Neural progenitor cell (in vitro differentiated cells): ENCODE measurements around the gene CCDC51. TPM values are rescaled to one million over a fixed set of nuclear protein-coding genes. Genes with fewer than 3 reads are reported as not detected.
"Not testable (repeated sequence)": the region's sequence is repeated elsewhere in the genome, so short reads cannot be mapped to it uniquely, and the experiment has no call there.

Experiments used
- DNase-seq: peaks from one replicate; pipeline ENCODE4 v3.0.0-alpha.2; 2016; ENCODE audit warnings: low spot score
- H2AFZ ChIP-seq: fragments of 200-600 bp; sonication (generic); replicated peaks from 2 replicates; pipeline ENCODE4 v1.6.1; 2016; ENCODE audit warnings: antibody characterized with exemption
- H3F3A ChIP-seq: fragments of 200-600 bp; sonication (generic); 2 replicates; pipeline ENCODE4 v1.6.1; 2016; ENCODE audit warnings: antibody characterized with exemption, low read depth
- H3K27ac ChIP-seq: fragments of 200-600 bp; sonication (generic); 2 replicates; pipeline ENCODE4 v1.5.1; 2016; ENCODE audit warnings: mild to moderate bottlenecking
- H3K27me3 ChIP-seq: fragments of 200-600 bp; sonication (generic); 2 replicates; pipeline ENCODE4 v1.6.1; 2016; ENCODE audit warnings: mild to moderate bottlenecking, moderate library complexity
- H3K36me3 ChIP-seq: fragments of 200-600 bp; sonication (generic); 2 replicates; pipeline ENCODE4 v1.5.1; 2016
- H3K4me1 ChIP-seq: fragments of 200-600 bp; sonication (generic); 2 replicates; pipeline ENCODE4 v1.6.1; 2016; ENCODE audit warnings: mixed run types
- H3K4me2 ChIP-seq: fragments of 200-600 bp; sonication (generic); 2 replicates; pipeline ENCODE4 v1.6.1; 2016
- H3K4me3 ChIP-seq: fragments of 200-600 bp; sonication (generic); 2 replicates; pipeline ENCODE4 v1.5.1; 2016
- H3K79me2 ChIP-seq: fragments of 200-600 bp; sonication (generic); 2 replicates; pipeline ENCODE4 v1.6.1; 2016; ENCODE audit warnings: low read depth
- H3K9ac ChIP-seq: fragments of 200-600 bp; sonication (generic); 2 replicates; pipeline ENCODE4 v1.6.1; 2016
- H3K9me3 ChIP-seq: fragments of 200-600 bp; sonication (generic); 2 replicates; pipeline ENCODE4 v1.5.1; 2016; ENCODE audit warnings: low read depth
- H4K20me1 ChIP-seq: fragments of 200-600 bp; sonication (generic); 2 replicates; pipeline ENCODE4 v1.6.1; 2016; ENCODE audit warnings: low read depth
- H3K27ac Mint-ChIP-seq: 3 replicates; pipeline ENCODE4 v1.8.0; 2021; ENCODE audit warnings: mixed read lengths
- H3K27me3 Mint-ChIP-seq: 2 replicates; pipeline ENCODE4 v1.8.0; 2022; ENCODE audit warnings: low read depth, mild to moderate bottlenecking, inconsistent platforms, moderate library complexity, mixed read lengths; ENCODE audit not compliant: insufficient read depth
- H3K36me3 Mint-ChIP-seq: 3 replicates; pipeline ENCODE4 v1.8.0; 2021; ENCODE audit warnings: mixed read lengths
- H3K4me1 Mint-ChIP-seq: 3 replicates; pipeline ENCODE4 v1.8.0; 2021; ENCODE audit warnings: mixed read lengths
- H3K4me3 Mint-ChIP-seq: 3 replicates; pipeline ENCODE4 v1.8.0; 2021; ENCODE audit warnings: mild to moderate bottlenecking, moderate library complexity, mixed read lengths
- H3K9me3 Mint-ChIP-seq: 3 replicates; pipeline ENCODE4 v1.8.0; 2020; ENCODE audit warnings: mixed read lengths
- CTCF ChIP-seq: fragments of 200-600 bp; sonication (generic); IDR thresholded peaks from 2 replicates; pipeline ENCODE4 v1.5.1; 2017; ENCODE audit warnings: antibody characterized with exemption, mild to moderate bottlenecking
- EZH2 ChIP-seq: fragments of 200-600 bp; sonication (generic); IDR thresholded peaks from 2 replicates; pipeline ENCODE4 v1.6.1; 2017; ENCODE audit warnings: antibody characterized with exemption, mild to moderate bottlenecking, moderate library complexity
- EZH2phosphoT487 ChIP-seq: fragments of 200-600 bp; sonication (generic); IDR thresholded peaks from 2 replicates; pipeline ENCODE4 v1.6.1; 2017; ENCODE audit warnings: antibody characterized with exemption
- total RNA-seq: library from RNA; depleted of rRNA; stranded (reverse); fragments of >200 nt; gene quantifications from 2 replicates; pipeline ENCODE4 v1.2.3, GENCODE V29; 2015; ENCODE audit warnings: low replicate concordance

Gene CCDC51
- total RNA-seq = 13.9 and 22.0 TPM in 2 replicates

- peak within 1 kb of the TSS; percentile 59 for H2AFZ ChIP-seq
- H3K9me3 ChIP-seq = no peaks in the 10 kb centered on the region
- H3F3A ChIP-seq = peaks cover 61% of the 10 kb centered on the region
- Mint-ChIP-seq H3K27ac (peak within 1 kb of the TSS; percentile 81), H3K9me3 (no peaks in the 10 kb centered on the region), H3K27me3 (no peaks in the 10 kb centered on the region), H3K36me3 (peaks cover 7% of the 10 kb centered on the region), H3K4me3 (peak within 1 kb of the TSS; percentile 96), H3K4me1 (peaks cover 17% of the 10 kb centered on the region)
- peaks cover 57% of the 10 kb centered on the region for H3K79me2 ChIP-seq
- no peaks in the 10 kb centered on the region for H3K27me3 ChIP-seq
- peaks cover 15% of the 10 kb centered on the region for H3K4me1 ChIP-seq
- H4K20me1 ChIP-seq = peaks cover 16% of the 10 kb centered on the region
- peak; percentile 98 for DNase-seq
- H3K36me3 ChIP-seq = no peaks in the 10 kb centered on the region
- peak within 1 kb of the TSS; percentile 79 for H3K9ac ChIP-seq
- H3K27ac ChIP-seq = no peak within 1 kb of the TSS
- peak within 1 kb of the TSS; percentile 71 for H3K4me3 ChIP-seq
- TF ChIP-seq EZH2 (no peak), CTCF (no peak), EZH2phosphoT487 (no peak)
- H3K4me2 ChIP-seq = peak within 1 kb of the TSS; percentile 94
Observed at GRCh38 chr3:48439820-48440589, at the start of gene CCDC51, which contains the start of gene TMA7. TSS of gene CCDC51 (minus strand) at chr3:48440119. CDS start at chr3:48435128, 4,991 bp downstream. TSS of gene TMA7 (plus strand) at chr3:48440257. CDS start at chr3:48440297, 40 bp downstream.

- Mint-ChIP-seq H3K4me1 (peaks cover 3% of the 10 kb centered on the region), H3K27ac (no peak overlapping the region), H3K36me3 (peaks cover 6% of the 10 kb centered on the region), H3K27me3 (peaks cover 14% of the 10 kb centered on the region), H3K9me3 (no peaks in the 10 kb centered on the region), H3K4me3 (no peak overlapping the region)
- Histone ChIP-seq H3K4me2 (no peak overlapping the region), H3K27me3 (no peaks in the 10 kb centered on the region), H3K4me3 (no peak overlapping the region), H3K79me2 (no peaks in the 10 kb centered on the region), H3K27ac (no peak overlapping the region), H3K36me3 (no peaks in the 10 kb centered on the region), H3K4me1 (no peaks in the 10 kb centered on the region), H3K9ac (no peak overlapping the region), H3K9me3 (no peaks in the 10 kb centered on the region), H2AFZ (no peak overlapping the region), H4K20me1 (no peaks in the 10 kb centered on the region), H3F3A (peaks cover 15% of the 10 kb centered on the region)
- TF ChIP-seq EZH2 = no peak
- no peak for TF ChIP-seq EZH2phosphoT487
- no peak for TF ChIP-seq CTCF
- DNase-seq = no peak
Observed at GRCh38 chr3:48486952-48487351, 47.0 kb upstream of the CCDC51 start.

GRCh38 chr3:48482822-48483221 is 42.9 kb upstream of the CCDC51 start:
- H4K20me1 ChIP-seq, H3K36me3 ChIP-seq, H3K4me3 ChIP-seq, H3K9me3 Mint-ChIP-seq, H3K9ac ChIP-seq, H3K4me1 ChIP-seq, H3K4me1 Mint-ChIP-seq, H3K4me2 ChIP-seq, H3K79me2 ChIP-seq, H3K27ac ChIP-seq, H3K27me3 Mint-ChIP-seq, H2AFZ ChIP-seq, DNase-seq, H3K27ac Mint-ChIP-seq, H3K4me3 Mint-ChIP-seq, H3K36me3 Mint-ChIP-seq, H3K9me3 ChIP-seq, H3K27me3 ChIP-seq: not testable (repeated sequence)
- H3F3A ChIP-seq = peaks cover 15% of the 10 kb centered on the region

GRCh38 chr3:48480891-48481290 is 41.0 kb upstream of the CCDC51 start:
- not testable (repeated sequence) for H3K4me3 Mint-ChIP-seq, H3K36me3 Mint-ChIP-seq

More at GRCh38 chr3:48480891-48481290, 41.0 kb upstream of the CCDC51 start:
- not testable (repeated sequence) for H3K4me1 ChIP-seq, H3K4me2 ChIP-seq, H3K27me3 ChIP-seq, H3K27ac Mint-ChIP-seq, H3K9me3 ChIP-seq, DNase-seq, H3K9ac ChIP-seq, H3K4me3 ChIP-seq, H3K27ac ChIP-seq, H3F3A ChIP-seq, H3K79me2 ChIP-seq, H3K27me3 Mint-ChIP-seq, H3K4me1 Mint-ChIP-seq, H2AFZ ChIP-seq, H3K36me3 ChIP-seq, H4K20me1 ChIP-seq, H3K9me3 Mint-ChIP-seq
